Epithelial cell of esophagus (primary cell): ENCODE results near the gene KAZN.

Experiments used
- DNase-seq: peaks from one replicate; pipeline ENCODE4 v3.0.0; 2010; ENCODE audit warnings: low read depth
- H3K4me3 ChIP-seq: 2 replicates; pipeline ENCODE4 v1.5.1; 2011; ENCODE audit warnings: mild to moderate bottlenecking, low read length, control low read depth
- CTCF ChIP-seq: IDR thresholded peaks from 2 replicates; pipeline ENCODE4 v1.5.1; 2011; ENCODE audit warnings: low read depth, mild to moderate bottlenecking, low read length, control low read depth, inconsistent platforms; ENCODE audit not compliant: insufficient read depth; ENCODE audit errors: missing control alignments

Gene KAZN

GRCh38 chr1:14682941-14683621 is 84.6 kb downstream of the KAZN start:
- no peak overlapping the region for H3K4me3 ChIP-seq
- no peak for DNase-seq
- TF ChIP-seq CTCF, result no peak

GRCh38 chr1:14685078-14685477 is 86.6 kb downstream of the KAZN start:
- no peak for DNase-seq
- TF ChIP-seq CTCF, result no peak

GRCh38 chr1:14686701-14687100 is 88.2 kb downstream of the KAZN start:
- H3K4me3 ChIP-seq, result no peak overlapping the region
- TF ChIP-seq CTCF, result no peak
- DNase-seq, result no peak

More at GRCh38 chr1:14685078-14685477, 86.6 kb downstream of the KAZN start:
- no peak overlapping the region for H3K4me3 ChIP-seq

- DNase-seq, result no peak
- TF ChIP-seq CTCF, result no peak
- no peak overlapping the region for H3K4me3 ChIP-seq
Observed at GRCh38 chr1:14687147-14687546, 88.7 kb downstream of the KAZN start.

GRCh38 chr1:14689996-14690615 is 91.6 kb downstream of the KAZN start:
- no peak overlapping the region for H3K4me3 ChIP-seq
- DNase-seq, result no peak
- no peak for TF ChIP-seq CTCF

GRCh38 chr1:14693949-14694348 is 95.5 kb downstream of the KAZN start:
- no peak for TF ChIP-seq CTCF
- no peak for DNase-seq
- no peak overlapping the region for H3K4me3 ChIP-seq

GRCh38 chr1:14694589-14694988 is 96.1 kb downstream of the KAZN start:
- H3K4me3 ChIP-seq, result no peak overlapping the region
- no peak for TF ChIP-seq CTCF
- no peak for DNase-seq
